Neural progenitor cell (in vitro differentiated cells): ENCODE measurements around the gene PLCL1. TPM values are rescaled to one million over a fixed set of nuclear protein-coding genes. Genes with fewer than 3 reads are reported as not detected.
A peak's percentile ranks its signal among the peaks of the same experiment; 100 is the strongest.

Source experiments
- DNase-seq: peaks from one replicate; pipeline ENCODE4 v3.0.0-alpha.2; 2016; ENCODE audit warnings: low spot score
- H2AFZ ChIP-seq: fragments of 200-600 bp; sonication (generic); replicated peaks from 2 replicates; pipeline ENCODE4 v1.6.1; 2016; ENCODE audit warnings: antibody characterized with exemption
- H3F3A ChIP-seq: fragments of 200-600 bp; sonication (generic); 2 replicates; pipeline ENCODE4 v1.6.1; 2016; ENCODE audit warnings: antibody characterized with exemption, low read depth
- H3K27ac ChIP-seq: fragments of 200-600 bp; sonication (generic); 2 replicates; pipeline ENCODE4 v1.5.1; 2016; ENCODE audit warnings: mild to moderate bottlenecking
- H3K27me3 ChIP-seq: fragments of 200-600 bp; sonication (generic); 2 replicates; pipeline ENCODE4 v1.6.1; 2016; ENCODE audit warnings: mild to moderate bottlenecking, moderate library complexity
- H3K36me3 ChIP-seq: fragments of 200-600 bp; sonication (generic); 2 replicates; pipeline ENCODE4 v1.5.1; 2016
- H3K4me1 ChIP-seq: fragments of 200-600 bp; sonication (generic); 2 replicates; pipeline ENCODE4 v1.6.1; 2016; ENCODE audit warnings: mixed run types
- H3K4me2 ChIP-seq: fragments of 200-600 bp; sonication (generic); 2 replicates; pipeline ENCODE4 v1.6.1; 2016
- H3K4me3 ChIP-seq: fragments of 200-600 bp; sonication (generic); 2 replicates; pipeline ENCODE4 v1.5.1; 2016
- H3K79me2 ChIP-seq: fragments of 200-600 bp; sonication (generic); 2 replicates; pipeline ENCODE4 v1.6.1; 2016; ENCODE audit warnings: low read depth
- H3K9ac ChIP-seq: fragments of 200-600 bp; sonication (generic); 2 replicates; pipeline ENCODE4 v1.6.1; 2016
- H3K9me3 ChIP-seq: fragments of 200-600 bp; sonication (generic); 2 replicates; pipeline ENCODE4 v1.5.1; 2016; ENCODE audit warnings: low read depth
- H4K20me1 ChIP-seq: fragments of 200-600 bp; sonication (generic); 2 replicates; pipeline ENCODE4 v1.6.1; 2016; ENCODE audit warnings: low read depth
- H3K27ac Mint-ChIP-seq: 3 replicates; pipeline ENCODE4 v1.8.0; 2021; ENCODE audit warnings: mixed read lengths
- H3K27me3 Mint-ChIP-seq: 2 replicates; pipeline ENCODE4 v1.8.0; 2022; ENCODE audit warnings: low read depth, mild to moderate bottlenecking, inconsistent platforms, moderate library complexity, mixed read lengths; ENCODE audit not compliant: insufficient read depth
- H3K36me3 Mint-ChIP-seq: 3 replicates; pipeline ENCODE4 v1.8.0; 2021; ENCODE audit warnings: mixed read lengths
- H3K4me1 Mint-ChIP-seq: 3 replicates; pipeline ENCODE4 v1.8.0; 2021; ENCODE audit warnings: mixed read lengths
- H3K4me3 Mint-ChIP-seq: 3 replicates; pipeline ENCODE4 v1.8.0; 2021; ENCODE audit warnings: mild to moderate bottlenecking, moderate library complexity, mixed read lengths
- H3K9me3 Mint-ChIP-seq: 3 replicates; pipeline ENCODE4 v1.8.0; 2020; ENCODE audit warnings: mixed read lengths
- EZH2 ChIP-seq: fragments of 200-600 bp; sonication (generic); IDR thresholded peaks from 2 replicates; pipeline ENCODE4 v1.6.1; 2017; ENCODE audit warnings: antibody characterized with exemption, mild to moderate bottlenecking, moderate library complexity
- EZH2phosphoT487 ChIP-seq: fragments of 200-600 bp; sonication (generic); IDR thresholded peaks from 2 replicates; pipeline ENCODE4 v1.6.1; 2017; ENCODE audit warnings: antibody characterized with exemption
- total RNA-seq: library from RNA; depleted of rRNA; stranded (reverse); fragments of >200 nt; gene quantifications from 2 replicates; pipeline ENCODE4 v1.2.3, GENCODE V29; 2015; ENCODE audit warnings: low replicate concordance
- TF ChIP-seq, protein P1 (sequence below): fragments of 200-600 bp; sonication (generic); IDR thresholded peaks from 2 replicates; pipeline ENCODE4 v1.5.1; 2017; ENCODE audit warnings: antibody characterized with exemption, mild to moderate bottlenecking

PLCL1 gene
- 0.28 and 0.41 TPM in 2 replicates for total RNA-seq

DNA sequence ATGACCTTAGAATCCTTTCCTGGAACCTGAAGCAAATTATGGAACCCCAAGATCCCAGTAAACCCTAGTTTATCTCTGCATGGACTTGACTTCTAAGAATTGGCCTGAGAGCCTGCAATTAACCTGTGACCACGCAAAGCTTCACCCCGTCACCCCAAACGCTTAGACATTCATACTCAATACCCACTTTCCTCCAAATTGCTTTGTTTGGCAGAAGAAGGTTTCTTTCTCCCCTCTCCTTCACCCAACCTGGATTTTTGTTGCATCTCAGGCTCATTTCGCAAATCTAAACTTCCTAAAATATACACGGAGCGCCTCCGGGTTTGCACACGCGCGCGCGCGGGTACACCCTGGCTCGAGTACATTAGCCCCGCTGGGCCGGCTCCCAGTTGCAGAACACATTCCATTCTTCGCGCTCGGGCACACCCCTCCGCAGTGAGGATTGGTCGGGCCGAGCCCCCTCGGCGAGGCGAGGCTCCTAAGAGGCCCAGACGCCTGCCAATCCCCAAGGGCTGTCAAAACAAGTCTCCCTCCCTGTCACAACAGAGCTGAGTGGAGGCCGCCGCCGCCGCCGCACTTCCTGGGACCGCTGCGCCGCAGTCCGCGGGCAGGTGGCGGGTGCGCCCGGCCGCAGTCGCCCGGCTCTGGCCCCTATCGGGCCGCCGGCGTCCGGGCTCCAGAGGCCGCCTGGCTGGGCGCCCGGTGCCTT lies at the start of gene PLCL1:
PLCL1 (plus strand) TSS at position 545 of the 709 bp plus-strand sequence.
- Mint-ChIP-seq H3K27me3 (peaks cover 28% of the 10 kb centered on the region), H3K4me1 (peaks cover 16% of the 10 kb centered on the region), H3K27ac (no peak within 1 kb of the TSS), H3K36me3 (no peaks in the 10 kb centered on the region), H3K4me3 (peak within 1 kb of the TSS; percentile 91), H3K9me3 (no peaks in the 10 kb centered on the region)
- Histone ChIP-seq H3F3A (peaks cover 14% of the 10 kb centered on the region), H3K27me3 (peaks cover 94% of the 10 kb centered on the region), H3K4me2 (peak within 1 kb of the TSS; percentile 99), H3K9me3 (no peaks in the 10 kb centered on the region), H3K79me2 (no peaks in the 10 kb centered on the region), H3K27ac (no peak within 1 kb of the TSS), H3K4me1 (peaks cover 4% of the 10 kb centered on the region), H3K36me3 (no peaks in the 10 kb centered on the region), H3K9ac (no peak within 1 kb of the TSS), H3K4me3 (peak within 1 kb of the TSS; percentile 90), H4K20me1 (peaks cover 11% of the 10 kb centered on the region), H2AFZ (no peak within 1 kb of the TSS)
- TF ChIP-seq EZH2: no peak
- peak; percentile 97 for DNase-seq

DNA sequence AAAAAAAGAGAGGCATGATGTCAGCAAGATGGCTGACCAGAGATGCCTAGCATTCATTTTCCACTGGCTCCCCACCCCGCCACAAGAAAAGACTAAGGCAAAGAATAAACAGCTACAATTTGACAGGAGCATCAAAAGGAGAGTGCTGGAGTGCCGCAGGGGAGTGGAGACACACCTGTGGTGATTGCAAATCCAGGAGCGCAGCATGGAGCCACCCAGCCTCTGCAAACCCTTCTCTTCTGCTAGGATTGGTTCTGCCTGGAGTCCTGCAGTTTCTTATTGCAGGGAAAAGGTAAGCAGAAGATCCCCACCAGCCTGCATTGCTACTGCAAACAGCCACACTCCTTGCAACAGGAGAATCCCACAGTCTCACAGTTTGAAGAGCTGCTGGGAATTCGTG lies 45.4 kb upstream of the PLCL1 start:
- H3F3A ChIP-seq: no peaks in the 10 kb centered on the region
- H3K4me1 ChIP-seq: no peaks in the 10 kb centered on the region
- TF ChIP-seq EZH2phosphoT487 (no peak), EZH2 (no peak)
- TF ChIP-seq, protein P1, sequence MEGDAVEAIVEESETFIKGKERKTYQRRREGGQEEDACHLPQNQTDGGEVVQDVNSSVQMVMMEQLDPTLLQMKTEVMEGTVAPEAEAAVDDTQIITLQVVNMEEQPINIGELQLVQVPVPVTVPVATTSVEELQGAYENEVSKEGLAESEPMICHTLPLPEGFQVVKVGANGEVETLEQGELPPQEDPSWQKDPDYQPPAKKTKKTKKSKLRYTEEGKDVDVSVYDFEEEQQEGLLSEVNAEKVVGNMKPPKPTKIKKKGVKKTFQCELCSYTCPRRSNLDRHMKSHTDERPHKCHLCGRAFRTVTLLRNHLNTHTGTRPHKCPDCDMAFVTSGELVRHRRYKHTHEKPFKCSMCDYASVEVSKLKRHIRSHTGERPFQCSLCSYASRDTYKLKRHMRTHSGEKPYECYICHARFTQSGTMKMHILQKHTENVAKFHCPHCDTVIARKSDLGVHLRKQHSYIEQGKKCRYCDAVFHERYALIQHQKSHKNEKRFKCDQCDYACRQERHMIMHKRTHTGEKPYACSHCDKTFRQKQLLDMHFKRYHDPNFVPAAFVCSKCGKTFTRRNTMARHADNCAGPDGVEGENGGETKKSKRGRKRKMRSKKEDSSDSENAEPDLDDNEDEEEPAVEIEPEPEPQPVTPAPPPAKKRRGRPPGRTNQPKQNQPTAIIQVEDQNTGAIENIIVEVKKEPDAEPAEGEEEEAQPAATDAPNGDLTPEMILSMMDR: no peak
- Mint-ChIP-seq H3K27me3 (peaks cover 2% of the 10 kb centered on the region), H3K36me3 (no peaks in the 10 kb centered on the region), H3K4me1 (no peaks in the 10 kb centered on the region), H3K9me3 (peaks cover 10% of the 10 kb centered on the region), H3K27ac (no peak overlapping the region), H3K4me3 (no peak overlapping the region)
- no peak for DNase-seq
- H3K4me3 ChIP-seq: no peak overlapping the region
- H4K20me1 ChIP-seq: no peaks in the 10 kb centered on the region
- no peaks in the 10 kb centered on the region for H3K27me3 ChIP-seq
- no peaks in the 10 kb centered on the region for H3K79me2 ChIP-seq
- H2AFZ ChIP-seq: no peak overlapping the region
- no peaks in the 10 kb centered on the region for H3K36me3 ChIP-seq
- no peak overlapping the region for H3K4me2 ChIP-seq
- H3K27ac ChIP-seq: no peak overlapping the region
- H3K9ac ChIP-seq: no peak overlapping the region
- H3K9me3 ChIP-seq: no peaks in the 10 kb centered on the region

DNA sequence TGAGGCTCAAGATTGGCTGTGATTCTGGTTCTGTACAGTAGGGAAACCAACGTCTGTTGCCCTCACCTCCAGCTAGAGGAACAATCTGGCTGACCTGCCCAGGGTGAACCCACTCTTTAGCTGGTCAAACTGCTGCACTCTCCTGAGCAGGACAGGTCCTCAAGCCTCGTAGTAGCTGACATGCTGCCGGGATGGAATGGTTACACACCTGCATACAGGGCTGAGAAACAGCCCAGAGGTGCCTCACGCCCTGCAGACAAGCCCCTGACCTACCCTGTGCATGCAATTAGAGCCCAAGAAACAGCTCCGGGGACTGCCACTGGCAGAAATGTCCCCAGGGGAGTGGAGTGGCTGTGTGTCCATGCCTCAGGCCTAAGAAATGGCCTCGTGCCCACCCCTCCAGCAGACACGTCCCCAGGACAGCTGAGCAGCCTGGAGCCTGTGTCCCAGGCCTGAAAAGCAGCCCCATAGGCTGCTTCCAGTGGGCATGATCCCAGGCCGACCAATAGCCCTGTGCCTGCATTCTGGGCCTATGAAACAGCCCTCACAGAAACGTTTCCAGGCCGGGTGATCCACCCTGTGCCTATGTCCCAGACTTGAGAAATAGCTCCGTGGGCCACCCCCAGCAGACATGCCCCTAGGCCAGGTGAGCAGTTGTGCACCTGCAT lies 44.6 kb upstream of the PLCL1 start:
- no peaks in the 10 kb centered on the region for H3K36me3 Mint-ChIP-seq
- Histone ChIP-seq H3K4me2 (no peak overlapping the region), H3K9me3 (no peaks in the 10 kb centered on the region), H3K36me3 (no peaks in the 10 kb centered on the region), H3K27me3 (no peaks in the 10 kb centered on the region), H3K79me2 (no peaks in the 10 kb centered on the region), H3F3A (no peaks in the 10 kb centered on the region), H2AFZ (no peak overlapping the region), H4K20me1 (no peaks in the 10 kb centered on the region), H3K9ac (no peak overlapping the region), H3K4me1 (no peaks in the 10 kb centered on the region), H3K4me3 (no peak overlapping the region), H3K27ac (no peak overlapping the region)
- peaks cover 10% of the 10 kb centered on the region for H3K9me3 Mint-ChIP-seq
- no peak overlapping the region for H3K27ac Mint-ChIP-seq
- H3K4me3 Mint-ChIP-seq: no peak overlapping the region
- no peak for DNase-seq
- no peaks in the 10 kb centered on the region for H3K4me1 Mint-ChIP-seq
- peaks cover 2% of the 10 kb centered on the region for H3K27me3 Mint-ChIP-seq
- TF ChIP-seq, protein P1: no peak
- no peak for TF ChIP-seq EZH2
- no peak for TF ChIP-seq EZH2phosphoT487

DNA sequence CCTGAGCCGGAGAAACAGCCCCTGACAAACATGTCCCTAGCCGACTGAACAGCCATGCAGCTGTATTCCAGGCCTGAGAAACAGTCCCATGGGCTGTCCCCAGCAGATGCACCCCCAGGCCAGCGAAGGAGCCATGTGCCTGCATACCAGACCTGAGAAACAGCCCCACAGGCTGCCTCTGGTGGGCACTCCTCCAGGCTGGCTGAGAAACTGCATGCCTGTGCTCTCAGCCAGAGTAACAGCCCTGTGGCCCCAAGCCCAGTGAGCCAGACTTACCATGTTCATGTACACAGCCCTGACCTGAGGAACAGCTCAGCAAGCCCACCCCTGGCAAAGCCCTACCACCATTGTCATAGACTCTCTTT lies 44.1 kb upstream of the PLCL1 start:
- H4K20me1 ChIP-seq: no peaks in the 10 kb centered on the region
- TF ChIP-seq EZH2 (no peak), EZH2phosphoT487 (no peak)
- TF ChIP-seq, protein P1: no peak
- H3K9me3 ChIP-seq: no peaks in the 10 kb centered on the region
- H3K4me1 ChIP-seq: no peaks in the 10 kb centered on the region
- no peaks in the 10 kb centered on the region for H3F3A ChIP-seq
- H2AFZ ChIP-seq: no peak overlapping the region
- Mint-ChIP-seq H3K4me3 (no peak overlapping the region), H3K27ac (no peak overlapping the region), H3K27me3 (peaks cover 2% of the 10 kb centered on the region), H3K9me3 (peaks cover 10% of the 10 kb centered on the region), H3K4me1 (no peaks in the 10 kb centered on the region), H3K36me3 (no peaks in the 10 kb centered on the region)
- H3K27me3 ChIP-seq: no peaks in the 10 kb centered on the region
- H3K79me2 ChIP-seq: no peaks in the 10 kb centered on the region
- no peak overlapping the region for H3K4me3 ChIP-seq
- H3K27ac ChIP-seq: no peak overlapping the region
- no peaks in the 10 kb centered on the region for H3K36me3 ChIP-seq
- H3K4me2 ChIP-seq: no peak overlapping the region
- no peak for DNase-seq
- no peak overlapping the region for H3K9ac ChIP-seq
